ENCODE measurements around the gene SERPINA12.

SERPINA12 gene

GRCh38 chr14:94462763-94463572 is 46.3 kb downstream of the SERPINA12 start:
- no peak for DNase-seq

GRCh38 chr14:94462219-94462551 is 47.1 kb downstream of the SERPINA12 start:
- peak; percentile 20 for DNase-seq

GRCh38 chr14:94461526-94462218 is 47.6 kb downstream of the SERPINA12 start:
- DNase-seq = no peak

GRCh38 chr14:94460631-94461416 is 48.4 kb downstream of the SERPINA12 start:
- no peak for DNase-seq

- DNase-seq = peak; percentile 65
Measured at GRCh38 chr14:94458558-94459205, 50.6 kb downstream of the SERPINA12 start.

GRCh38 chr14:94458096-94458495 is 51.2 kb downstream of the SERPINA12 start:
- DNase-seq = no peak

- no peak for DNase-seq
Measured at GRCh38 chr14:94455928-94456327, 53.3 kb downstream of the SERPINA12 start.

- DNase-seq = no peak
Measured at GRCh38 chr14:94451826-94452225, 57.4 kb downstream of the SERPINA12 start.

- no peak for DNase-seq
Measured at GRCh38 chr14:94451091-94451771, 58.0 kb downstream of the SERPINA12 start.

- no peak for DNase-seq
Measured at GRCh38 chr14:94450722-94451090, 58.6 kb downstream of the SERPINA12 start.

GRCh38 chr14:94449930-94450329 is 59.3 kb downstream of the SERPINA12 start:
- no peak for DNase-seq

GRCh38 chr14:94448071-94448808 is 61.0 kb downstream of the SERPINA12 start:
- DNase-seq = no peak

- DNase-seq = no peak
Measured at GRCh38 chr14:94447206-94447605, 62.1 kb downstream of the SERPINA12 start.

GRCh38 chr14:94446126-94446525 is 63.1 kb downstream of the SERPINA12 start:
- DNase-seq = no peak

- no peak for DNase-seq
Measured at GRCh38 chr14:94445003-94445402, 64.3 kb downstream of the SERPINA12 start.

GRCh38 chr14:94441531-94442205 is 67.6 kb downstream of the SERPINA12 start:
- DNase-seq = no peak

GRCh38 chr14:94441130-94441529 is 68.1 kb downstream of the SERPINA12 start:
- no peak for DNase-seq

- no peak for DNase-seq
Measured at GRCh38 chr14:94439453-94440057, 69.7 kb downstream of the SERPINA12 start.
